IMR-90 (cell line): ENCODE data around the gene COX19. TPM values are rescaled to one million over a fixed set of nuclear protein-coding genes. Genes with fewer than 3 reads are reported as not detected.
A peak's percentile ranks its signal among the peaks of the same experiment; 100 is the strongest.

Experiments
- ATAC-seq: fragments of 200-7000 bp; cut with Tn5 transposase; 2 replicates; pipeline ENCODE4 v1.9.1; 2020; ENCODE audit warnings: low read depth, mild to moderate bottlenecking, moderate library complexity
- BruUV-seq: library from RNA; stranded (reverse); fragments of 400-500 nt; replicated peaks from 2 replicates; lab custom pipeline; 2021; lab: Mats Ljungman, UMichigan
- CTCF ChIA-PET: fragments of 300-600 bp; formaldehyde crosslinking; extraction: SDS; loops from one replicate; lab custom pipeline; 2021; ENCODE audit warnings: antibody characterized with exemption; lab: Yijun Ruan, JAX
- POLR2A ChIA-PET: fragments of 300-600 bp; sonication (Branson Sonifier 250); formaldehyde crosslinking; loops from one replicate; lab custom pipeline; 2022; ENCODE audit warnings: antibody characterized with exemption; ENCODE audit not compliant: unreplicated experiment; lab: Charles Lee
- DNase-seq: peaks from one replicate; pipeline ENCODE4 v3.0.0; 2013
- H2AFZ ChIP-seq: replicated peaks from 2 replicates; pipeline ENCODE3; 2013; ENCODE audit warnings: low read length, mild to moderate bottlenecking; ENCODE audit not compliant: poor library complexity
- H2AK5ac ChIP-seq: 2 replicates; pipeline ENCODE4 v1.6.1; 2013; ENCODE audit warnings: low read depth, low read length, inconsistent platforms
- H2AK9ac ChIP-seq: replicated peaks from 2 replicates; pipeline ENCODE3; 2013; ENCODE audit warnings: mild to moderate bottlenecking, low read depth, low read length, moderate library complexity; ENCODE audit not compliant: poor library complexity
- H2BK120ac ChIP-seq: 2 replicates; pipeline ENCODE4 v1.6.1; 2013; ENCODE audit warnings: low read depth, low read length, inconsistent platforms
- H2BK15ac ChIP-seq: 3 replicates; pipeline ENCODE4 v1.6.1; 2013; ENCODE audit warnings: low read depth, low read length, inconsistent platforms
- H2BK20ac ChIP-seq: 2 replicates; pipeline ENCODE4 v1.6.1; 2013; ENCODE audit warnings: low read depth, mild to moderate bottlenecking, inconsistent platforms, low read length, moderate library complexity
- H2BK5ac ChIP-seq: 2 replicates; pipeline ENCODE4 v1.6.1; 2013; ENCODE audit warnings: mild to moderate bottlenecking, low read depth, low read length, inconsistent platforms; ENCODE audit not compliant: poor library complexity, severe bottlenecking
- H3K14ac ChIP-seq: replicated peaks from 2 replicates; pipeline ENCODE4 v1.6.1; 2013; ENCODE audit warnings: low read depth, low read length, inconsistent platforms
- H3K18ac ChIP-seq: 2 replicates; pipeline ENCODE4 v1.6.1; 2013; ENCODE audit warnings: low read depth, low read length, control low read depth
- H3K23ac ChIP-seq: 2 replicates; pipeline ENCODE4 v1.6.1; 2013; ENCODE audit warnings: low read depth, low read length, inconsistent platforms
- H3K27ac ChIP-seq: 2 replicates; pipeline ENCODE4 v1.5.1; 2013; ENCODE audit warnings: mild to moderate bottlenecking, control low read depth, low read length; ENCODE audit not compliant: insufficient read depth
- H3K27me3 ChIP-seq: 2 replicates; pipeline ENCODE4 v1.6.1; 2013; ENCODE audit warnings: low read length; ENCODE audit not compliant: control insufficient read depth, insufficient read depth
- H3K36me3 ChIP-seq: 2 replicates; pipeline ENCODE4 v1.6.1; 2013; ENCODE audit warnings: low read length, mixed read lengths; ENCODE audit not compliant: control insufficient read depth, insufficient read depth
- H3K4ac ChIP-seq: 2 replicates; pipeline ENCODE4 v1.6.1; 2013; ENCODE audit warnings: low read depth, low read length, inconsistent platforms
- H3K4me1 ChIP-seq: 2 replicates; pipeline ENCODE4 v1.6.1; 2013; ENCODE audit warnings: low read length, mixed read lengths; ENCODE audit not compliant: control insufficient read depth, insufficient read depth
- H3K4me2 ChIP-seq: 2 replicates; pipeline ENCODE4 v1.6.1; 2013; ENCODE audit warnings: low read depth, mild to moderate bottlenecking, control low read depth, low read length, moderate library complexity
- H3K4me3 ChIP-seq: 2 replicates; pipeline ENCODE4 v1.5.1; 2013; ENCODE audit warnings: low read depth, mild to moderate bottlenecking, control low read depth, low read length, moderate library complexity; ENCODE audit not compliant: insufficient read depth
- H3K56ac ChIP-seq: 2 replicates; pipeline ENCODE4 v1.6.1; 2013; ENCODE audit warnings: low read length, inconsistent platforms; ENCODE audit not compliant: insufficient read depth; ENCODE audit errors: extremely low read depth
- H3K79me1 ChIP-seq, 2 experiments: 2 replicates each; pipeline ENCODE4 v1.6.1; 2013; ENCODE audit warnings: low read length in 2 of 2, inconsistent platforms in 1 of 2, low read depth in 1 of 2
- H3K9ac ChIP-seq: 2 replicates; pipeline ENCODE4 v1.6.1; 2013; ENCODE audit warnings: low read depth, low read length, control low read depth
- H3K9me1 ChIP-seq: 2 replicates; pipeline ENCODE4 v1.6.1; 2013; ENCODE audit warnings: low read length, inconsistent platforms; ENCODE audit not compliant: insufficient read depth
- H3K9me3 ChIP-seq: 2 replicates; pipeline ENCODE4 v1.6.1; 2013; ENCODE audit warnings: low read length; ENCODE audit not compliant: control insufficient read depth, insufficient read depth
- H4K20me1 ChIP-seq: 2 replicates; pipeline ENCODE4 v1.6.1; 2013; ENCODE audit warnings: low read length, inconsistent platforms; ENCODE audit not compliant: insufficient read depth
- H4K5ac ChIP-seq: 2 replicates; pipeline ENCODE4 v1.6.1; 2013; ENCODE audit warnings: mild to moderate bottlenecking, low read depth, low read length, control low read depth
- H4K8ac ChIP-seq, 2 experiments: 2 replicates each; pipeline ENCODE4 v1.6.1; 2013; ENCODE audit warnings: low read depth in 2 of 2, low read length in 2 of 2, control low read depth in 1 of 2, inconsistent platforms in 1 of 2
- H4K91ac ChIP-seq: 2 replicates; pipeline ENCODE4 v1.6.1; 2013; ENCODE audit warnings: low read depth, low read length, inconsistent platforms; ENCODE audit not compliant: insufficient read depth
- FOS ChIP-seq: fragments of 150-350 bp; IDR thresholded peaks from 2 replicates; pipeline ENCODE4 v1.6.1; 2016; ENCODE audit warnings: low read depth, low read length
- USF2 ChIP-seq: fragments of 150-350 bp; IDR thresholded peaks from 2 replicates; pipeline ENCODE4 v1.6.1; 2017; ENCODE audit warnings: mild to moderate bottlenecking, antibody characterized with exemption, low read length, low read depth
- WGBS, 2 experiments: methylation state at CpG; one replicate each; pipeline versions ENCODE4 v1.1.5 to v1.1.7; 2013; ENCODE audit warnings: missing lambda C conversion rate in 2 of 2; ENCODE audit not compliant: insufficient read length in 1 of 2; ENCODE audit errors: extremely low coverage in 2 of 2; 5-methylcytosine and 5-hydroxymethylcytosine counted together
- dilution Hi-C: fragments of 300-500 bp; cut with HindIII; formaldehyde crosslinking; loops from one replicate; pipeline ENCODE4 v1.14.3; 2018; ENCODE audit warnings: low sequenced_read_pairs; ENCODE audit not compliant: unreplicated experiment
- in situ Hi-C: fragments of 300-500 bp; cut with MboI; formaldehyde crosslinking; loops from 3 replicates; pipeline ENCODE4 v1.14.3; 2019; ENCODE audit warnings: low sequenced_read_pairs, inconsistent platforms, mixed read lengths
- intact Hi-C: fragments of 100-400 bp; cut with micrococcal nuclease; formaldehyde crosslinking; loops from 2 replicates; pipeline ENCODE4 v1.10.0; 2022
- polyA plus RNA-seq, 3 experiments: library from polyadenylated mRNA; depleted of rRNA; stranded (reverse); fragments of >200 nt; gene quantifications; 2 replicates each; pipeline ENCODE4 v1.2.3, GENCODE V29; 2012; ENCODE audit warnings: low replicate concordance in 1 of 3
- total RNA-seq: library from RNA; depleted of rRNA; stranded (reverse); fragments of >200 nt; gene quantifications from 2 replicates; pipeline ENCODE4 v1.2.3, GENCODE V29; 2012

COX19 gene
- total and polyA plus RNA-seq, 2 of the 4 experiments (the other 2 are of a cell fraction) = 3.9 to 7.3 TPM

GRCh38 chr7:1015196-1016121 lies 40.1 kb upstream of the COX19 start:
- no peak overlapping the region for H3K23ac ChIP-seq
- H3K9ac ChIP-seq = no peak overlapping the region
- no peak overlapping the region for H3K4me3 ChIP-seq
- no peak overlapping the region for H2BK20ac ChIP-seq
- intact Hi-C loops (no loop called here), in situ Hi-C loops (no loop called here), dilution Hi-C loops (no loop called here)
- H2BK15ac ChIP-seq = no peak overlapping the region
- peak overlapping the region; percentile 42 for H2AK9ac ChIP-seq
- ATAC-seq (no peak), DNase-seq (no peak)
- peak; percentile 68 for TF ChIP-seq USF2
- no peak for TF ChIP-seq FOS
- H2AFZ ChIP-seq = peak overlapping the region; percentile 14
- H3K4me1 ChIP-seq = no peaks in the 10 kb centered on the region
- CTCF ChIA-PET = no interaction called here
- H4K8ac ChIP-seq = no peak overlapping the region
- H3K18ac ChIP-seq = no peak overlapping the region
- no peak overlapping the region for H2BK120ac ChIP-seq
- no peak overlapping the region for H2BK5ac ChIP-seq
- no peaks in the 10 kb centered on the region for H3K27me3 ChIP-seq
- H3K27ac ChIP-seq = no peak overlapping the region
- H2AK5ac ChIP-seq = no peak overlapping the region
- no peak overlapping the region for H3K56ac ChIP-seq
- H3K4me2 ChIP-seq = no peak overlapping the region
- no peaks in the 10 kb centered on the region for H3K9me3 ChIP-seq
- H3K4ac ChIP-seq = no peak overlapping the region
- no TSS peak for BruUV-seq
- H3K36me3 ChIP-seq = peaks cover 13% of the 10 kb centered on the region; the same call in 1 of the 2 replicates
- H3K79me1 ChIP-seq = peaks cover 2 to 47% of the 10 kb centered on the region in 2 experiments
- no peak overlapping the region for H3K14ac ChIP-seq
- peaks cover 24% of the 10 kb centered on the region for H4K20me1 ChIP-seq
- POLR2A ChIA-PET = no interaction called here
- no peak overlapping the region for H4K5ac ChIP-seq
- WGBS, 2 experiments = 56% methylated on average over 10 of the region's 28 CpGs; no CpG with 5 or more reads in 1 of the 2 experiments
- H4K91ac ChIP-seq = no peak overlapping the region
- H3K9me1 ChIP-seq = peaks cover 5% of the 10 kb centered on the region; the same call in 1 of the 2 replicates
